Psoas muscle (tissue), 8 donors: ENCODE measurements around the gene CHEK1. TPM values are rescaled to one million over a fixed set of nuclear protein-coding genes. Genes with fewer than 3 reads are reported as not detected.

Experiments used
- ATAC-seq, 4 donors: fragments of 200-7000 bp; cut with Tn5 transposase; one replicate each; pipeline ENCODE4 v1.9.1; 2020; ENCODE audit warnings: moderate library complexity in 3 of 4, mild to moderate bottlenecking in 2 of 4
- DNase-seq, 2 donors: peaks; one replicate each; pipeline ENCODE4 v3.0.0-alpha.2; 2020
- H3K27ac ChIP-seq: fragments of 200-600 bp; one replicate; pipeline ENCODE4 v1.8.0; 2022
- H3K27me3 ChIP-seq, 3 donors: fragments of 200-600 bp in 1 of 3; one replicate each; pipeline versions ENCODE4 v1.6.1 to v1.8.0; 2013 to 2022; ENCODE audit warnings: low read length in 2 of 3, mild to moderate bottlenecking in 2 of 3, moderate library complexity in 1 of 3; ENCODE audit not compliant: insufficient read depth in 3 of 3
- H3K36me3 ChIP-seq, 2 donors: fragments of 200-600 bp in 1 of 2; one replicate each; pipeline versions ENCODE4 v1.6.1 to v1.8.0; 2013 to 2022; ENCODE audit warnings: low read depth in 1 of 2, mild to moderate bottlenecking in 1 of 2, moderate library complexity in 1 of 2; ENCODE audit not compliant: insufficient read depth in 1 of 2
- H3K4me1 ChIP-seq: fragments of 200-600 bp; one replicate; pipeline ENCODE4 v1.8.0; 2022
- H3K4me3 ChIP-seq: fragments of 200-600 bp; one replicate; pipeline ENCODE4 v1.8.0; 2022; ENCODE audit warnings: mild to moderate bottlenecking
- H3K9me3 ChIP-seq: fragments of 200-600 bp; one replicate; pipeline ENCODE4 v1.8.0; 2022
- CTCF ChIP-seq: fragments of 200-600 bp; IDR thresholded peaks from one replicate; pipeline ENCODE4 v1.8.0; 2022; ENCODE audit warnings: antibody characterized with exemption
- WGBS, 3 donors: extraction: QIAGEN DNeasy Blood & Tissue Kit; methylation state at CpG; one replicate each; pipeline versions ENCODE4 v1.1.6 to v1.1.7; 2013; 5-methylcytosine and 5-hydroxymethylcytosine counted together
- intact Hi-C, 2 donors: fragments of 100-400 bp; cut with DNase I; formaldehyde crosslinking; loops; one replicate each; pipeline versions ENCODE4 v1.11.0 to v1.14.2; 2022
- polyA plus RNA-seq, 3 donors: library from polyadenylated mRNA; stranded (reverse); fragments of 200-250 nt; gene quantifications; one replicate each; pipeline ENCODE4 v1.2.3, GENCODE V29; 2013
- total RNA-seq, 4 donors: library from RNA; stranded (reverse); fragmentation: NEBNext Ultra II Directional in 2 of 4; extraction: Animal tissue kit (Norgen Biotek cat#: 25700) in 2 of 4; gene quantifications; one replicate each; pipeline versions ENCODE4 v1.2.1 to v1.2.4, GENCODE V29; 2021 to 2023
- donor health status: healthy with polysubstance abuse.
- donor health status: DM: no; HTN: no; CAD: no; lungs with moderate emphysema.
- donor health status: Bipolar disorder and iron deficiency.
- donor health status: healthy.
- donor health status: DM: yes; HTN: yes; CAD: no.
- donor health status: DM: no; HTN: no; CAD: no.
- donor health status: DM: no; HTN: no; CAD: no.
- donor health status: DM: yes; HTN: yes; CAD: no.

The CHEK1 gene
- total and polyA plus RNA-seq, 7 donors: 0.44 to 1.3 (median 0.81) TPM

- DNase-seq (no peak), ATAC-seq (no peak)
- no peaks in the 10 kb centered on the region for H3K36me3 ChIP-seq
- WGBS, 3 donors: 69 to 78% (median 74%) methylated on average over 6 of the region's 6 CpGs
- H3K27ac ChIP-seq: no peak overlapping the region
- no peaks in the 10 kb centered on the region for H3K9me3 ChIP-seq
- no peak for TF ChIP-seq CTCF
- intact Hi-C loops: no loop called here
- no peak overlapping the region for H3K4me3 ChIP-seq
- H3K4me1 ChIP-seq: no peaks in the 10 kb centered on the region
- no peaks in the 10 kb centered on the region for H3K27me3 ChIP-seq
These were observed 64.4 kb downstream of the CHEK1 start for GRCh38 chr11:125689274-125689859.

GRCh38 chr11:125690006-125690405, 65.0 kb downstream of the CHEK1 start:
- WGBS, 3 donors: 92 to 94% (median 94%) methylated on average over 2 of the region's 2 CpGs
- no peak overlapping the region for H3K4me3 ChIP-seq
- intact Hi-C loops: no loop called here

GRCh38 chr11:125692887-125693286, 67.9 kb downstream of the CHEK1 start:
- Histone ChIP-seq H3K27me3 (no peaks in the 10 kb centered on the region), H3K4me3 (no peak overlapping the region), H3K4me1 (no peaks in the 10 kb centered on the region), H3K27ac (no peak overlapping the region), H3K36me3 (no peaks in the 10 kb centered on the region), H3K9me3 (peaks cover 9% of the 10 kb centered on the region)
- WGBS, 3 donors: 77 to 86% (median 78%) methylated on average over 5 of the region's 5 CpGs
- ATAC-seq: no peak
- TF ChIP-seq CTCF: no peak
- intact Hi-C loops: no loop called here
- DNase-seq: no peak

More at GRCh38 chr11:125690006-125690405, 65.0 kb downstream of the CHEK1 start:
- TF ChIP-seq CTCF: no peak
- Histone ChIP-seq H3K27ac (no peak overlapping the region), H3K9me3 (peaks cover 2% of the 10 kb centered on the region), H3K36me3 (no peaks in the 10 kb centered on the region), H3K4me1 (no peaks in the 10 kb centered on the region), H3K27me3 (no peaks in the 10 kb centered on the region)
- no peak for DNase-seq
- ATAC-seq: no peak

GRCh38 chr11:125694951-125695350, 70.0 kb downstream of the CHEK1 start:
- DNase-seq (no peak), ATAC-seq (no peak)
- intact Hi-C loops: no loop called here
- Histone ChIP-seq H3K27me3 (no peaks in the 10 kb centered on the region), H3K36me3 (no peaks in the 10 kb centered on the region), H3K4me3 (no peak overlapping the region), H3K4me1 (no peaks in the 10 kb centered on the region), H3K27ac (no peak overlapping the region), H3K9me3 (peaks cover 9% of the 10 kb centered on the region)
- WGBS, 3 donors: 88 to 89% (median 88%) methylated on average over 2 of the region's 2 CpGs
- no peak for TF ChIP-seq CTCF

GRCh38 chr11:125701018-125701610, 76.2 kb downstream of the CHEK1 start:
- Histone ChIP-seq H3K36me3 (no peaks in the 10 kb centered on the region), H3K27me3 (no peaks in the 10 kb centered on the region), H3K4me1 (no peaks in the 10 kb centered on the region), H3K4me3 (no peak overlapping the region), H3K27ac (no peak overlapping the region), H3K9me3 (no peaks in the 10 kb centered on the region)
- no peak for TF ChIP-seq CTCF
- ATAC-seq (no peak), DNase-seq (no peak)
- WGBS, 3 donors: 71 to 80% (median 78%) methylated on average over 6 of the region's 6 CpGs
- intact Hi-C loops: no loop called here
